DMS53 (cell line): ENCODE results near the gene NATD1.
"Not testable (repeated sequence)": the region's sequence is repeated elsewhere in the genome, so short reads cannot be mapped to it uniquely, and the experiment has no call there.

ENCODE experiments used
- DNase-seq: peaks from one replicate; lab custom pipeline; 2025; lab: John Stamatoyannopoulos, UW

Gene NATD1

DNA sequence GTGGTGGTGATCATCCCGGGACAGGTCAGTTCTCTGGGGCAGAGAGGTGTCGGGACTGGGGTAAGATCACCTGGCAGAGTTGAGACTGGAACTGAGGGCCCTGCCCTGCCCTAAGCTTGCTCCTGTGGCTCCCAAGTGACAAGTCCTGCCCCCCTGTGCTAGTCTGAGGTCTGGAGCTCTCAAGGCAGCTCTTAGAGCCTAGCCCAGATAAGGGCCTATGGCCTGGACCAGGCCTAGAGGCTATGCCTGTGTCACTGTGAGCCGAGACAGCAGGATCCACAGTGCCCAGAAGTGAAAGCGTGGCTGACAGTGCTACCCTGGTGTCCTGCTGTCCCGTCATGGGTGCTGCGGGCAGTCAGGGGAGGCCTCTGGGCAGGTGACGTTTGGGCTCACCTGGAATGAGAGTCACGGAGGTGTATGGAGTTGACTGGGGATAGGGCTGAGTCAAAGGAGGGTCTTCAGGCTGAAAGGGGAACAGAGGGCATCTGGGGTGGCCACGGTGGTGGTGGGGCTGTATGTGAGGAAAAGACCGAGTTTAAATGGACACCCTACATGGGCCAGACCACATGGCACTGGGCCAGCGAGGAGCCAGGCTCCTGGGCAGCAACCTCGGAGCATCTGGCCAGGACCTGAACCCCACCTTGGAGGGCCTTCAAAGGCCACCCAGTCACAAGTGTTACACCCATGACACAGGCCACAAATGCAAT is 5.5 kb downstream of the NATD1 start:
- no peak for DNase-seq

DNA sequence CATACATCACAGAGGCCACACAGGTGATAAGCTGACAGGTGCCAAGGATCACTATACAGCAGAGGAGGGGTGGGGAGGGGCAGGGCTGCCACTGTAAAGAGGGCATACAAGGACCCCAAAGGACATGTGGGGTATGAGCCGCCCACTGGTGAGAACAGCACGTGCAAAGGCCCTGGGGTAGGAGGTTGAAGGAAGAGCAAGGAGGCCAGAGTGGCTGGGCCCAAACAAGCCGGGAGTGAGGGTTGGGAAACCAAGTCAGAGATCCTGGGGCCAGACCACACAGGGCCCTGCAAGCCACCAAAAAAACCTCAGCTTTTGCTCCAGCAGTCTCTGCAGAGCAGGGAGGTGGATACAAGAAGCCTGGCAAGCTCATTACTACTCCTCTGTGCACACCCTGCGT is 6.5 kb downstream of the NATD1 start:
- DNase-seq: no peak

DNA sequence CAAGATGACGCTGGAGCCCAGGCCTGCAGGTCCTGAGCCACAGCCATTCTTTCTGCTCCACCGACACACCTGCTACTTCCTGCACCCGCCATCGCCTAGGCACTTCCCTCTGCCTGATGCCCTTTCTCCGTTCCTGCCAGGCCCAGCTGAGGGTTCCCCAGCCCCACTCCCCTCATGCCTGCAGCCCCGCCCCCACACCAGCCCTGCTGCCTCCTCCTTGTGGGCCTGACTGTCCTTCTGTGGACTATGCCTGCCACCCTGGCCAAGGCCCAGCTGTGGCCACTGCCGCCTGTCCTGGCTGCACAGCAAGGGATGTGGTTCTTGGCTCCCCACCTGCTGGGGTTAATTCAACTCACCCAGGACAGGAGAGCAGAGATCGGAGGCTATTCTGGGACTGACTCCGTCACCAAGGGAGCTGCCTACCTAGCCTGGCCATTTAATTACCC is 7.5 kb downstream of the NATD1 start:
- DNase-seq: no peak

DNA sequence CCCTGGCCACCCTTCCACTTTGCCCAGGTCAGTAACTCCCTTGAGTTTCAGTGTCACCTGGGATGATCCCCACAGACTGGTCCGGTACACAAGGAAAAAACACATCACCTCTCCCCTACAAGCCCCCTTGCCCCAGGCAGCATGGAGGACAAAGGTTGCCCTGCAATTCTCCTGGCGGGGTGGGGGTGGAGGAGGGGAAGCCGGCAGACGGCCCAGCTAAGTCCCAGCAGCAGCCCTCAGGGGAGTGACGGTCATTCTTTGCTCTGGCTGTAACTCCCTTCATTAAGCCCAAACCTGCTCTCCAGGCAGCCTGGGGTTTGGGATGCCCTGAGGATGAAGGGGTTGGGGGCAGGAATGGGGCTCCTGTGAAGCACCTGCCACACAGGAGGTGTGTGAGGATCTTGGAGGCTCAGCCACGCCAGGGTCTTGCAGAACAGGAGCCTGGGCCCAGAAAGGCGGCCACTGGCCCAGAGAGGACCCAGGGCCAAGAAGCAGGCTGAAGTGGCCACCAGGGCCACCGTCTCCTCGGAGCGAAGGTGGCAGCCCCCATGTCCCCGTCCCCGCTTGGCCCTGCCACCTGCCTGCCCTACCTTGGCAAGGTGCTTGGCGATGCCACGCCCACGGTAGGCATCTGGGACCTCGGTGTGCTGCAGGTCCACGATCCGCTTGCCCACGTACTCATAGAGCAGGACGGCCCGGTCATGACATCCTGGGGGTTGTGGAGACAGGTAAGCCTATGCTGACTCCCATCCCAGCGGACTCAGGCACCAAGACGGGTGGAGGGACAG is 9.5 kb downstream of the NATD1 start:
- DNase-seq: no peak

DNA sequence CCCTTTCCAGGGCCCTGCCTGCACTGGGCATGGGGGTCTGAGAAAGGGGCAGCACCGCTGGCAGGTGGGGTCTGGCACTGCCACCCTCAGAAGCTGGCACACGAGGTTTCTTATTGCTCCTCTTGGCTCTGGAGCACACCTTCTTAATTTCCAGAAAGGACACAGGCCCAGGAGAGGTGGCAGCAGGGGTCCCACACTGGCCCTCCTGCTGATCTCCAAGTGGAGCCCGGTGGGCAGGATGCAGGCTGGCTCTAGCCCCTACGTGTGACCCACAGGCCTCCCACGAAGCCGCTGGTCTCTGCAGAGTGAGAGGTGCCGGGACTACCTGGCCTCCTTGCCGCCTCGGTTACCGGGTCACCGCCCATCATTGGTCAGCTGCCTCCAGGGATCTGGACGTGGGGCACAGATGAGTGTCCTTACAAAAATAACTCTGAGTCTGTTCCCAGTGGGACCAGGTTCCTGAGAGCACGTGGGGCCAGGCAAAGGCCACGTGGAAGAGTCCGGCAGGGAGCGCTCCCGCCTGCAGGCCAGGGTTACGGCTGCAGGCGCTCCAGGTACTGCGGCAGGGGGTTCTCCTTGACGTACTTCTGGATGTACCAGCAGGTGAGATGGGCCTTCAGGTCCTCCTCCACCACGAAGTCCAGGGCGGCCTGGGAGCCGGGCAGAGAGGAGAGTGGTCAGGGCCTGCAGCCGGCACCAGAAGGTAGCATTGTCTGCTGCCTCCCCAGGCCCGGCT is 10.3 kb downstream of the NATD1 start:
- no peak for DNase-seq

DNA sequence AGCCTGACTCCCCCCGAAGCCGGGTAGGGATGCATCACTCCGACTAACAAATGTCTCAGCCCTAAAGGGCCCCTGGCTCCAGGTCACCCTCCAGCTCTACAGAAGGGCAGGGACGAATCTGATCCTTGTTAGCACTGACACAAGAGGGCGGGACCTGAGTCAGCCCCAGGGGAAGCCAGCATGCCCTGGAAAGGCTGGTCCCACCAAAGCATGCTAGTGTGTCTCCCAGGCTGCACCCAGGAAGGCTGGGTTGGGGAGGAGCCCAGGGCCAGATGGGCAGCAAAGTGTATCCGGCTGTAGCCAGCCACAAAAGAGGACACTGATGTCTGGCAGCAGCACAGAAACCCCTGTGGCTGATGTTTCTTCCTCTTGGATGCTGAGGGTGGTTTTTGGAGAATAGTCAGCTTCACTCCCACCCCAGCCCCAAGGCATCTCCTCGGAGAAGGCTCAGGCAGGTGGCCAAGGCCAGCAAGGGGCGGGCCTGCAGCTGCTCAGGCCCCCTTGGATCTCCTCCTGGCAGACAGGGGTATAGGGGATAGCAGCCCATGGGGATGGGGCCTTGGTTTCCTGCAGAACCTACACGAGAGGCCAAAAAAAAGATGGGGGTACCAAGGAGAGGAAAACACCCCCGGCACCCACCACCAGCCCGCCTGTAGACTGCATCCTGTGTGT is 11.0 kb downstream of the NATD1 start:
- DNase-seq: no peak

DNA sequence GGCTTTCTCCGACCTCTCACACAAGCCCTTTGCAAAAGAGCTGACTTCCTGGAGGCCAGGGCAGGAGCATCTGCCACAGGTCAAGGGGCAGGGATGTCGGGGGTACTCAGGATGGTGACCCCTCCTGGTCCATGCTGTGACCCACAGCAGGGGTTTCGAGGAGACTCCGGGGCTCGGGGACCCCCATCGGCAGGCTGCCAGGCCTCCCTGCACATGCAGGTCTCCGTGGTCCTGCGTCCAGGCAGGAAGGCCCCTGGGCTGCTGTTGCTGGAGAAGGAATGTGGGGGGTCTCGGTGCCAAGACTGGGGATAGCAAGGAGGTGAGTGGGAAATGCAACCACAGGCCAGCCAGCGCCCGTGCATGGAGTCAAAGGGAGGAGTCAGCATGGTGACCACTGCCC is 11.6 kb downstream of the NATD1 start:
- no peak for DNase-seq

DNA sequence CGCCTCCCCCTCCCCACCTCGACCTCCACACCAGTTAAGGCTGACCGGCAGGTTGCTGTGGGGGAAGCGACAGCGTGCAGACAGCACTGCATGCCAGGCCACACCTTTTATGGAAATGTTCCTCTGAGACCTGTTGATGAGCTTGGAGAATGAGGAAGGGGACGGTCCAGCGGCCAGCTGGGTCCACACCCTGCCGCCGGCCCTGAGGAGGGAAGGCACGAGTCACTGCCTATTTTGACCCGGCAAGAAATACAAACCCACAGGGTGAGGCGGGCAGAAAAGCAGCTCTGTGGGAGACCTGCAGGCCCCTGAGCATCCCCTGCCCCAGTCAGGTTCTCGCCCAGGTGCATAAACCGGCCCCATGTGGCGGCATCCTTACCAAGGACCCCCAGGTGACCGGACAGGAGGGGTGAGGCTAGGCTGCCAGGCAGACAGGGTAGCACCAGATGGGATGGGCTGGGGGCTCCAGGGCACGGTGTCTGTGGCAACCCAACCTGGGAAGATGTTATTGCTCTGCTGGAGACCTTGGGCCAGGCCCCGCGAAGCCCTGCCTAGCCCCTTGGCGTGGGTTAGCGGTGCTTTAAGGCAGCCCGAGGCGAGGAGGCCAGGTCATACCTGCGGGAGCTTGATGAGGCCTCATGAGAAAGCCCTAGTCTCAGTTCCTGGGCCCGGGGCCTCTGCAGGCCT is 12.7 kb downstream of the NATD1 start:
- no peak for DNase-seq

DNA sequence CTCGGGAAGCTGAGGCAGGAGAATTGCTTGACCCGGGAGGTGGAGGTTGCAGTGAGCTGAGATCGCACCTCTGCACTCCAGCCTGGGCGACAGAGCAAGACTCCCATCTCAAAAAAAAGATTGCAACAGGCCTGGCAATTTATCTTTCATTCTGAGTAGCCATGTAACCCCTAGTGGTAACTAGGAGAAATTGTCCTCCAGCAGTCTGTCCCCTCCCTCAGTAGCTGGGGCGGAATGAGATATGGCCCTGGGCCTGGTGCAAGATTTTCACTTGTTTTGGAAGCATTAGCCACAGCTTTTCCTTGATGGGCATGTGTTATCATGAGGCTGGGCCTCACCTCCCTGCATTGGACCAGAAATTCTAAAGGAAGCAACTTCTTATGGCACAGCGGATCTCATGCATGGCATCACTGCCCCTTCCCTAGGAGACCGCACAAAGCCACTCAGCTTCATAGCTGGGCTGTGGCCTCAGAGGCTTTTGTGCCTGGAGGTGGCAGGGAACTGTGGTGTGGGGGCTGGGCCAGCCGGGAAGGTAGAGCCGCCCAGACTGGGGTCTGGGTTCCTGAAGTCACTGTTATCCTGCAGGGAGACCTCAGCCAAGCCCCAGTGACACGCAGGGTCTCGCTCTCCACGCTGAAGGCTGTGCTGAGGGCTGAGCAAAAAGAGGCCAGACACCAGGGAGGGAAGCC is 13.4 kb downstream of the NATD1 start:
- DNase-seq: peak; percentile 52

DNA sequence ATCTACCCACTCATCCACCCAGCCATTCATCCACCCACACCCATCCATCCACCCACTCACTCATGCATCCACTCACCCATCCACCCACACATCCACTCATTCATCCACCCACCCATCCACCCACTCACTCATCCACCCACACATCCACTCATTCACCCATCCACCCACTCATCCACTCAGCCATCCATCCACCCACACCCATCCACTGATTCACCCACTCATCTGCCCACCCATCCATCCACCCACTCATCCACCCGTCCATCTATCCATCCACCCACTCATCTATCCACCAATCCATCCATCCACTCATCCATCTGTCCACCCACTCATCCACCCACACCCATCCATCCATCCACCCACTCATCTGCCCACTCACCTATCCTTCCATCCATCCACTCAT is 17.3 kb downstream of the NATD1 start:
- DNase-seq: no peak

DNA sequence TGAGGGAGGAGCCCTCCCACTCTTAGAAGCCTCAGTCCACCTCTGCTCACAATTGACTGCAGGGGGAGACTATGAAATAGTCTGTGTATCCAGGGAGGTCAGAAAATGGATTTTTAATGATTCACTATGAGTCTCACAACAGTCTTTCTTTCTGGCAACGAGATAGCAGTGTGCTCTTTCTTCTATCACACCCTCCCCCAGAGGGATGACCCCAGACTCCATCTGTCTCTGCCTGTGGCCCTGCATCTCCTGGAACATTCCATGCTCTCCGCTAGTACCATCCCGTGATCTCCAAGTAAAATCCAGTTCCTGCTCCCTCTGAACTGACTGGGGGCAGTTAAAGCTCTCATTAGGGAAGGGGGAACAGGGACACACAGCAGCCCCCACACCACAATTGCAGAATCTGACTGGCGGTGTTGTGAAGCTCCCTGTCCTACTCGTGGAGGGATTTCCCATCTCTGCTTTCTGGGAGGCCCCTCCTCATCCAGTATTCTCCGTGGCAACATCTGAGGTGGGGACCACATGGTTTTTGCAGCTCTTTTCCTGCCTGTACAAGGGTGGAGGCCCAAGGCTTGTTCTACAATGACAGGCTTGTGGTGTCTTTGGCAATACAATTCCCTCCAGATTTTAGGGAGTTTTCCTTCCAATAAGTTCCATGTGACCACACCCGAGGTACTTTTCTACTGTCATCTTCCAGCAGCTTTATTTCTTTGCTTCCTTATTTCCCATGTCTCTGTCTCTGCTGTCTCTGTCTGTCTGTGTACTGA is 19.4 kb downstream of the NATD1 start:
- no peak for DNase-seq

DNA sequence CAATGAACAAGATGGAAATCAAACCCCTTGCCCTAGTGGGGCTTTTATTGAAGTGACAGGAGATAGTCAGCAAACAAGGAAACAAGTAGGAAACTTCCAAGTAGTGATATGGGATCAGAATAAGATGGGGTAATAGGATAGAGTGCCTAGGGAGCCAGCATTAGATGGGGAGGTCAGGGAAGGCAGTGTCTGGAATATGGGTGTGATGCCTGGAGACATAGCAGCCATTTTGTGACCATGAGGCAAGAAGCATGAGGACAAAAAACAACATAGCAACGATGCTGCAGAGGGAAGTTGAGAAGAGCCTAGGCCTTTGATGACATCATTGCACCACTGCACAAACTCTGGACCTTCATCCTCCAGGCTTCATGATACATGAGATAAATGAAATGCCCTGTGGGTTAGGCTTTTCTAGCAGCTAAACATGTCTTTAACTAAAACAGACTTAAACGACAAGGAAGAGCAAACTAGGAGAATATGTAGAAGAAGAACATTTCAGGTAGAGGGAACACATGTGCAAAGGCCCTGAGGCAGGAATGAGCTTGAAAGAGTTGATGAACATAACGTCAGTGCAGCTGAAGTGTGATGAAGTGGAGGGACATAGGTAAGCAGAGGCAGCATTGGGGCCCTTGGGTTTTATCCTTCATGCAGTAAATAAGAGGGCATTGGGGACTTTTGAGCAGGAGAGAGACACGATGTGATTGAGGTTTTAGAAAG is 21.0 kb downstream of the NATD1 start:
- no peak for DNase-seq

DNA sequence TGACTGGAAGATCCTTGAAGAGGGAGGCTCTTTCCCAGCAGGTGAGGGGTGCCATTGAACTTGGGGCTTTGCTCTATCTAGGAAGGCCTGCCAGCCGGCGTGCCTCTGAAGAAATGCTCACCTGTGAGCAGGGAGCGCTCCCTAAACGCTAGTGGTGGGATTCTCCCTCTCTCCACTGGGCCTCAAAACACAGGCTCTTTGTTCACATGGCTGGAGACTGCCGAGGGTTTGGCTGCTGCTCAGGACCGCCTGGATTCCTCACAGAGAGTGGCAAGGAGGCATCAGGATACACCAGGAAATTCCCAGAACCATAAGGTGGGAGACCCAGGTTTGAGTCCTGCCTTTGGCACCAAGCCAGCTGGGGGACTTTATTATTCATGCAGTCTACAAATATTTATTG is 21.7 kb downstream of the NATD1 start:
- DNase-seq: no peak

DNA sequence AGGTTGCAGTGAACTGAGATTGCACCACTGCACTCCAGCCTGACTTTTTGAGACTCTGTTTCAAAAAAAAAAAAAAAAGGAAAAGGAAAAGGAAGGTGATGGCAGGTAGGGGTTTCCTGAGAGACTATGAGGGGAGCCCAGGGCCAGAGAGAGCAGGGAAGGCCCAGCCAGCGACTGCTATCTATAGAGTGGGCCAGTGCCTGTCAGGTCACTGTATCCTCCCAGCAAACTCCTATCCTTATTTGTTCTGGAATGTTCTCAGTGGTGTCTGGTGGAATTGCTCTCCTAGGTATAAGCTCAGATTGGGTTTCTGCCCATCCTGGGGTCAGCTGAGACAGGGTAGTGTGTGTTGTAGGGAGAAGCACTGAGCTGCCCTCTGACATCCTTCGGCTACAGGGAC is 24.4 kb downstream of the NATD1 start:
- no peak for DNase-seq

DNA sequence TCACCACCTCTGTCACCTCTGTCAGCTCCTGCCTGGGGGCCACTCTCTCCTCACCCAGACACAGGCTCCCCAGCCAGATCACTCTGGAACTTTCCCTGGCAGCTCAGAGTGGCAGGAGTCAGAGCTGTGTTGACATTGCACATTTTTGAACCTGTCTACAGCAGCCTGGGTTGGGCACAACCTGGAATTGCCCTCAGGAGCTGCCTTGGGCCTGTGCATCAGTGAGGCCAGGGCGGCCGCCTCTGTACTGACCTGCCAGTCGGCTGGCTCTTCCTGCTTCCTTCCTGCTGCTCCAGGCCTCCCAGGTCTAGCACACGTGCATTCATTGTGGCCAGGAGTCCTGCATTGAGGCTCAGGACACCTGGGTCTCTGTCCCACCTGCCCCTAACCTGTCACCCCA is 25.1 kb downstream of the NATD1 start:
- DNase-seq: no peak

DNA sequence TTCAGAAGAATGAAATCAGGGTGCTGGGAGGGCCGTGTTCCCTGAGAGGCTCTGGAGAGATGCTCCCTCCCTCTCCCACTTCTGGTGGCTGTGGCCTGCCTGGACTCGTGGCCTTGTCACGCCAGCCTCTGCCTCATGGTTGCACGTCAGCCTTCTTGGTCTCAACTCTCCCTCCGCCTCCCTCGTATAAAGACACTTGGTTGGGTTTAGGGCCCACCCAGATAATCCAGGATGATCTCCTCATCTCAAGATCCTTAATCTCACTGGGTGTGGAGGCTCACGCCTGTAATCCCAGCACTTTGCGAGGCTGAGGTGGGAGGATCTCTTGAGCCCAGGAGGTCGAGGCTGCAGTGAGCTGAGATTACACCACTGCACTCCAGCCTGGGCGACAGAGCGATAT is 25.9 kb downstream of the NATD1 start:
- not testable (repeated sequence) for DNase-seq

DNA sequence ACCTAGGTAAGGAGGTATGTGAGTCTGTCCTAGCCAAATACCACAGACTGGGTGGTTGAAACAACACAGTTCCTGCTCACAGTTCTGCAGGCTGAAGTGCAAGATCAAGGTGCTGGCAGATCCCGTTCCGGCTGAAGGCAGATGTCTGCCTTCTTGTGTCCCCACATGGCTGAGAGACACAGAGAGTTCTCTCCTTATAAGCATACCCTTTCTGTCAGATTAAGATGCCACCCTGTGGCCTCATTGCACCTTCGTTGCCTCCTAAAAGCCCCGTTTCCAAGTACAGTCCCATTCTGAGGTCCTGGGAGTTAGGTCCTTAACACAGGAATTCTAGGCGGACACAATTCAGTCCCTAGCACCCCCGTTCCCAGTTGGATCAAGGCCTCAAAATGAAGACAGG is 30.1 kb downstream of the NATD1 start:
- DNase-seq: no peak

DNA sequence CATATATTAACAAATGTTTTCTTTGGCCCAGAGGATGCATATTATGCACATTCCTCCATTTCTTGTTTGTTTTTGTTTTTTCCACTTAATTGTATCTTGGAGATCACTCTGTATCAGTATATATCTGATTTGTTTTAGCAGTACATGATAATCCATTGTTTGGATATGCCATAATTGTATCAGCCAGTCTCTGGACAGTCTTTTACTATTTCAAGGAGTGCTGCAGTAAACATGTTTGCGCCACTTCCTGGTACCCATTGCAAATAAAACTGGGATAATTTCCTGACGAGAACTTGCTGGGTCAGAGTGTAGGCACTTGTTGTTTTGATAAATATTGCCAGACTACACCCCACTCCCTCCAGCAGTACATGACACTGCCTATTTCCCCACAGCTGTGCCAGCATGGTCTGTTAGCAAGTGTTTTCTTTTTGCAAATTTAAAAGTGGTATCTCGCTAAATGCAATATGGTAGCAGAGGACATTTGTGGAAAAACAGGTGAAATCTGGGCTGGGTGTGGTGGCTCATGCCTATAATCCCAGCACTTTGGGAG is 34.3 kb downstream of the NATD1 start:
- DNase-seq: no peak

DNA sequence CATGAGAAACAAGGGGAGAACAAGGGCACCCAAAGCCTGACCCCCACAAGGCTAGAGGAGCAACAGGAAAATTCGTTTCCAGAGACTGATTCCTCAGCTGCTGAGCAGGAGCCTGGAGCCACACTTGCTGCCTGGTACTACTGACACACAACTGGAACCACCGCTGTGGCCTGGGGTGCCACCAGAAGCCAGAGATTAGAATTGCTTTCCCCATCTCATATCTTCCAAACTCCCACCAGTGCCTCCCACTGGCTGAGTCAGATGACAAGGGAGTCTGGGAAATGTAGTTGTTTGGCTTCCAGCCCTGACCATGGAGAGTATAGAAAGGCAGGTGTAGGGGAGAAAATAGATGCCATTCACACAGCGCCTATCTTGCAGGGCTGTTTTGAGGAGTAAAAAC is 35.1 kb downstream of the NATD1 start:
- no peak for DNase-seq
